Erythroblast (primary cell): Measurements from ENCODE around the gene TRPM5.

Experiments used
- GATA1 ChIP-seq: IDR thresholded peaks from 2 replicates; pipeline ENCODE4 v1.6.1; 2011; ENCODE audit warnings: low read depth, mild to moderate bottlenecking, control low read depth, low read length, moderate library complexity
- POLR2A ChIP-seq: IDR thresholded peaks from 2 replicates; pipeline ENCODE4 v1.6.1; 2011; ENCODE audit warnings: mild to moderate bottlenecking, low read length

DNA sequence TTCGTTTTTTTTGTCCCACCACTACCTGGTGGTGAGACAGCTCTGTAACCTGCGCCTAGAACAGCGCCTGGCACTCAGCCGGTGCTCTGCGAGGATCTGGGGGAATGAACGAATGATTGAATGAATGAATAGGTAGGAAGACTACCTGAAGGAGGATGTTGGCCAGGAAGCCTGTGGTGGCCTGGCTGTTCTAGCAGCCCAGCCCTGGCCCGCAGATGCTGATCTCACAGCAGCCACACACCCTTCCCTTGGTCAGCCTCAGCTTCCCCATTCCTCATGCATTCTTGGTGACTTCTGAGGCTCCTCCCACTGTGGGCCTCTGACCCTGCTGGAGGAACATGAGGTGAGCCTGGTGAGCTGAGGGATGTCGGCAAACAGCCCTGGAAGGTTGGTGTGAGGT lies 3.7 kb downstream of the TRPM5 start:
- TF ChIP-seq POLR2A (no peak), GATA1 (no peak)
